Lower leg skin (tissue), 4 donors: ENCODE data around the gene PGR. TPM values are rescaled to one million over a fixed set of nuclear protein-coding genes. Genes with fewer than 3 reads are reported as not detected.

Source experiments
- DNase-seq, 2 donors: peaks; one replicate each; pipeline ENCODE4 v3.0.0-alpha.2; 2019; ENCODE audit warnings: low spot score in 2 of 2
- H3K4me3 ChIP-seq: fragments of 200-600 bp; sonication (generic); 2 replicates; pipeline ENCODE4 v1.5.1; 2017; ENCODE audit warnings: mild to moderate bottlenecking, low read depth; ENCODE audit not compliant: poor library complexity, severe bottlenecking
- POLR2A ChIP-seq, 2 donors: fragments of 450-650 bp; IDR thresholded peaks; one replicate each; pipeline ENCODE4 v1.6.1; 2016 to 2017; ENCODE audit warnings: antibody characterized with exemption in 2 of 2, mild to moderate bottlenecking in 1 of 2, moderate library complexity in 1 of 2
- WGBS, 2 donors: methylation state at CpG; one replicate each; pipeline ENCODE4 v1.1.5; 2018; 5-methylcytosine and 5-hydroxymethylcytosine counted together
- intact Hi-C: fragments of 100-400 bp; cut with DNase I; formaldehyde crosslinking; loops from one replicate; pipeline ENCODE4 v1.15.0; 2023; ENCODE audit warnings: low total_unique reads
- total RNA-seq, 4 donors: library from RNA; depleted of rRNA; stranded (reverse); fragments of >200 nt; gene quantifications; one replicate each; pipeline ENCODE4 v1.1.0, GENCODE V29; 2016
- TF ChIP-seq, protein P1 (sequence below), 3 donors: fragments of 450-650 bp; IDR thresholded peaks; one replicate each; pipeline ENCODE4 v1.5.1; 2016; ENCODE audit warnings: antibody characterized with exemption in 3 of 3, mild to moderate bottlenecking in 3 of 3, moderate library complexity in 2 of 3

PGR gene
- total RNA-seq, 4 donors from 2014 or later = 0.49 to 0.97 (median 0.64) TPM

DNA sequence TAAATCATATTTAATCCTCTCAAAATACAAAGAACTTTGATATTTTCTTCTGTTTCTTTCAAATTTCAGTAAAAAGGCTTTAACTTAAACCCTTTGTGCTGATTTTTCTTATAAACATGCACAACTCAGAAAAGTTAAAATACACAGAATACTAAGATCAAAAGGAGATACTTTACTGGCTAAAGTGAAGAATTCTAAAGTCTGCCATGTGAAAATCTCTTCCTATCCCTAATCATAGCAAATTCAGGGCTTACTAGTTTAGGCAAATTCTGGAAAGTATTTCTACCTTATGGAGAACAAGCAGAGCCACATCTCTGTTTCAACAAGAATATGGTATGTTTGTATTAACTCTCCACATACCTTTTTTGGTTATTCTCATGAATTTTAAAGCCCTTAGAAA is 96.6 kb downstream of the PGR start:
- DNase-seq = no peak
- no peak for TF ChIP-seq POLR2A (IDR thresholded peaks at IDR 0.05)
- TF ChIP-seq, protein P1, sequence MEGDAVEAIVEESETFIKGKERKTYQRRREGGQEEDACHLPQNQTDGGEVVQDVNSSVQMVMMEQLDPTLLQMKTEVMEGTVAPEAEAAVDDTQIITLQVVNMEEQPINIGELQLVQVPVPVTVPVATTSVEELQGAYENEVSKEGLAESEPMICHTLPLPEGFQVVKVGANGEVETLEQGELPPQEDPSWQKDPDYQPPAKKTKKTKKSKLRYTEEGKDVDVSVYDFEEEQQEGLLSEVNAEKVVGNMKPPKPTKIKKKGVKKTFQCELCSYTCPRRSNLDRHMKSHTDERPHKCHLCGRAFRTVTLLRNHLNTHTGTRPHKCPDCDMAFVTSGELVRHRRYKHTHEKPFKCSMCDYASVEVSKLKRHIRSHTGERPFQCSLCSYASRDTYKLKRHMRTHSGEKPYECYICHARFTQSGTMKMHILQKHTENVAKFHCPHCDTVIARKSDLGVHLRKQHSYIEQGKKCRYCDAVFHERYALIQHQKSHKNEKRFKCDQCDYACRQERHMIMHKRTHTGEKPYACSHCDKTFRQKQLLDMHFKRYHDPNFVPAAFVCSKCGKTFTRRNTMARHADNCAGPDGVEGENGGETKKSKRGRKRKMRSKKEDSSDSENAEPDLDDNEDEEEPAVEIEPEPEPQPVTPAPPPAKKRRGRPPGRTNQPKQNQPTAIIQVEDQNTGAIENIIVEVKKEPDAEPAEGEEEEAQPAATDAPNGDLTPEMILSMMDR (IDR thresholded peaks at IDR 0.05) = no peak
- intact Hi-C loops = no loop called here
- H3K4me3 ChIP-seq = no peak overlapping the region

DNA sequence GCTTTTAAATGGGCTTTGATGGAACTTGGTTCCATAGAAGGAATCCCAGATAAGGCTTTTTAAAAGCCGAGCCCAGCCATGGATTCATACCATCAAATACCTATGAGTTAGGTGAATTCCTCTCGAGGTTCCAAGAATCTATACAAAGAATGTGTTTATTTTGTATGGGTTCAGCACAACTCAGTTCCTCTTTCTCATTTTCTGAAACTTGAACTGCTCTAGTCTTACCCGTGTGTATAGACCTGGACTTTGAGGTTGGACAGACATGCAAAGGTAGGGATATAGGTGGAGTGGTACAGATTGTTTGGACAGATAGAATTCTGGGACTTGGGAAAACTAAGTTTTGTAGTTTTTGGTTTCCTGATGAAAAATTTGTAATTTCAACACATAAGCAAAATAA is 97.9 kb downstream of the PGR start:
- 84 to 89% methylated on average over 3 of the region's 3 CpGs for WGBS, 2 donors
- no peak overlapping the region for H3K4me3 ChIP-seq
- intact Hi-C loops = no loop called here
- TF ChIP-seq POLR2A (IDR thresholded peaks at IDR 0.05) = no peak
- TF ChIP-seq, protein P1 (IDR thresholded peaks at IDR 0.05) = no peak
- no peak for DNase-seq

DNA sequence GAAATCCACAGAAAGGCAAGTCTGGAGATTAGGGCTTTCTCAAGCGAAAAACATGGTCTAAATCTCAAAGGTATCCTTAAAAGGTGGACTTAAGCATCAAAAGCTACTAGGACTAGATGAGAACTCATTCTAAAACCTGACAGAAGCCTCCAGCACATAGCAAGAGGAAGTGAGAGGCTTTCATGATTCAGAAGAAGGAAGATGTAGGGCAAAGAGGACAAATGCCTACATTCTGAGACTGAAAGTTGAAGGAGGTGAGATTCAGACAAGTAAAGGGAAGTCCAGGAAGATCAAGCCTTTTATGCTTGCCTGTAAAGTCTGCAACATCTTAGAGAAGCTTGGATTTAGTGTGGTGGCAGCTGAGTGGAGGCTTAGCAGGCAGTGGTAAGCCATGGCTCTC is 98.9 kb downstream of the PGR start:
- no peak overlapping the region for H3K4me3 ChIP-seq
- TF ChIP-seq, protein P1 (IDR thresholded peaks at IDR 0.05) = no peak
- TF ChIP-seq POLR2A (IDR thresholded peaks at IDR 0.05) = no peak
- intact Hi-C loops = no loop called here
- no peak for DNase-seq
- 80 to 92% methylated on average over 1 of the region's 1 CpG for WGBS, 2 donors

DNA sequence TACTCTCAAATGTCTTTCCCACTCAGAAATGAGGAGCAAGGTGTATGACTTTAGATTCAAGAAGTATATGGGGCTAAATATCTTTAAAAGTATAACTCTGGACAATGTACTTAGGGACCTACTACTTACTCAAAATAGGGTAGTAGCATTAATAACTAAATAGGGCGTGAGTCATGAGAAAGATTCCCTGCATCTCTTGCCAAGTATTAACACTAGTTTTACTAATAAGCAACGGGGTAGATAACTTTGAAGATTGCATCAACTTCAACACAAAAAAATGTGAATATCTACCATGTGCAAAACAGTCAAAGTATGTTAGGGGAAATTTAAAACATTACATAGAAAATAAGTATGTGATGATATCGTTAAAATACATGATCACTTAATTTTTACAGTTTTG is 99.6 kb downstream of the PGR start:
- no peak for DNase-seq
- intact Hi-C loops = no loop called here
- 38 to 39% methylated on average over 3 of the region's 3 CpGs for WGBS, 2 donors

DNA sequence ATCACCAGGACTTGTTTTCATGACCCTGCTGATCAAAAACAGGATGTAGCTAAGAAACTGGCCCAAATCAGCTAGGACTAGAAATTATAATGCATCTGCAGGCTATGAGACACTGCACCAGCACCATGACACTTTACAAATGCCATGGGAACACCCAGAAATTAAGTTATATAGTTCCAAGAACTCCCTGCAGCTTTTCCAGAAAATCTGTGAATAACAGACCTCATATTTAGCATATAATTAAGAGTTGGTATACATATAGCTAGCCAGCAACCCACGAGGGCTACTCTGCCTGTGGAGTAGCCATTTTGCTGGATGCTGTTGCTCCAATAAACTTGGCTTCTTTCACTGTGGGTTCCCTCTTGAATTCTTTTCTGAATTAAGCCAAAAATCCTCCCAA is 101.0 kb downstream of the PGR start:
- H3K4me3 ChIP-seq = no peak overlapping the region
- no peak for TF ChIP-seq POLR2A (IDR thresholded peaks at IDR 0.05)
- TF ChIP-seq, protein P1 (IDR thresholded peaks at IDR 0.05) = no peak
- DNase-seq = no peak
- intact Hi-C loops = no loop called here
- 50 to 57% methylated on average over 1 of the region's 1 CpG for WGBS, 2 donors

More for the DNA sequence above, 99.6 kb downstream of the PGR start:
- TF ChIP-seq, protein P1 (IDR thresholded peaks at IDR 0.05) = no peak
- no peak for TF ChIP-seq POLR2A (IDR thresholded peaks at IDR 0.05)
- H3K4me3 ChIP-seq = no peak overlapping the region

DNA sequence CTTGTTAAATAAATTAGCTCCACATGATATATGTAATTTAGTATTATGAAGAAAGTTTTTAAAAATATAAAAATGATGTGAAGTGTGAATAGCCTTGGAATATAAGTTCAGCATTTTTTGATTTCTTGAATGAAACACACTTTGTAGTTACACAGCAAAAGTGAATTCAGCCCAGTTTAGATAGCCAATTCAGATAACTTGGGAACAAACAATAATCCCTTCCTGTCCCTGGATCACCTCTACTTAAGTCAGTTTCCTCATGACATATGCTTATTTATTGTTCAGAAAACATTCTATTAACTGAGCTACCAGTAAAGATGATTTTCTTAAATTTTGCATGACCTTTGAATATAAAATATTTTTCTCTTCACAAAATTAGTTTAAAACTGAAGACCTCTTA is 107.4 kb downstream of the PGR start:
- no peak overlapping the region for H3K4me3 ChIP-seq
- intact Hi-C loops = no loop called here
- TF ChIP-seq, protein P1 (IDR thresholded peaks at IDR 0.05) = no peak
- TF ChIP-seq POLR2A (IDR thresholded peaks at IDR 0.05) = no peak
- DNase-seq = no peak
